ENCODE results near the gene GRIN2A. TPM values are rescaled to one million over a fixed set of nuclear protein-coding genes. Genes with fewer than 3 reads are reported as not detected.

GRIN2A gene
- total RNA-seq, 4 donors from 2014 or later, result 0.32 to 3.6 (median 2.0) TPM

GRCh38 chr16:10178526-10178925 is 3.7 kb downstream of the GRIN2A start:
- H3K36me3 ChIP-seq, result no peaks in the 10 kb centered on the region
- 77% methylated on average over 3 of the region's 3 CpGs for WGBS
- no peak for TF ChIP-seq POLR2AphosphoS5 (IDR thresholded peaks at IDR 0.05)
- no peak for TF ChIP-seq POLR2A (IDR thresholded peaks at IDR 0.05; ENCODE audit: low read depth)
- no peak for TF ChIP-seq EP300 (IDR thresholded peaks at IDR 0.05)
- no peak for TF ChIP-seq CTCF (IDR thresholded peaks at IDR 0.05)
- peaks cover 24 to 43% (median 35%) of the 10 kb centered on the region in 4 donors for H3K4me1 ChIP-seq
- H3K4me3 ChIP-seq, result no peak overlapping the region
- no peaks in the 10 kb centered on the region for H3K9me3 ChIP-seq
- no peak for DNase-seq (ENCODE audit: extremely low spot score)
- H3K27ac ChIP-seq (replicated peaks in 1 of 4), result peak overlapping the region in 1 of 4 donors; percentile 10
- intact Hi-C loops (cut with DNase I), result no loop called here
- peaks cover 0 to 31% (median 4%) of the 10 kb centered on the region in 4 donors for H3K27me3 ChIP-seq

- Histone ChIP-seq H3K4me3 (no peak overlapping the region), H3K36me3 (no peaks in the 10 kb centered on the region), H3K27me3 (peaks cover 0 to 27% (median 4%) of the 10 kb centered on the region in 4 donors), H3K27ac (replicated peaks in 1 of 4) (no peak overlapping the region), H3K4me1 (peaks cover 21 to 38% (median 32%) of the 10 kb centered on the region in 4 donors), H3K9me3 (no peaks in the 10 kb centered on the region)
- 76% methylated on average over 2 of the region's 2 CpGs for WGBS
- TF ChIP-seq CTCF (IDR thresholded peaks at IDR 0.05) (no peak), POLR2AphosphoS5 (IDR thresholded peaks at IDR 0.05) (no peak)
- intact Hi-C loops (cut with DNase I), result no loop called here
- DNase-seq (ENCODE audit: extremely low spot score), result no peak
Measured at GRCh38 chr16:10178080-10178479, 4.1 kb downstream of the GRIN2A start.

GRCh38 chr16:10172848-10173655 is 9.2 kb downstream of the GRIN2A start:
- no peak overlapping the region for H3K4me3 ChIP-seq
- peak overlapping the region in 2 of 4 donors; percentile 22 to 42 for H3K27ac ChIP-seq (replicated peaks in 1 of 4)
- intact Hi-C loops (cut with DNase I), result no loop called here
- peaks cover 0 to 18% (median 12%) of the 10 kb centered on the region in 4 donors for H3K4me1 ChIP-seq
- H3K27me3 ChIP-seq, result no peaks in the 10 kb centered on the region
- H3K9me3 ChIP-seq, result no peaks in the 10 kb centered on the region
- DNase-seq (ENCODE audit: extremely low spot score), result no peak
- WGBS, result 81% methylated on average over 14 of the region's 16 CpGs
- TF ChIP-seq POLR2A (IDR thresholded peaks at IDR 0.05; ENCODE audit: low read depth), result no peak
- TF ChIP-seq EP300 (IDR thresholded peaks at IDR 0.05), result no peak
- TF ChIP-seq CTCF (IDR thresholded peaks at IDR 0.05), result no peak
- no peak for TF ChIP-seq POLR2AphosphoS5 (IDR thresholded peaks at IDR 0.05)
- no peaks in the 10 kb centered on the region for H3K36me3 ChIP-seq

GRCh38 chr16:10171221-10171620 is 11.0 kb downstream of the GRIN2A start:
- Histone ChIP-seq H3K27ac (replicated peaks in 1 of 4) (peak overlapping the region in 1 of 4 donors; percentile 3), H3K9me3 (no peaks in the 10 kb centered on the region), H3K4me1 (peaks cover 0 to 29% (median 20%) of the 10 kb centered on the region in 4 donors), H3K36me3 (no peaks in the 10 kb centered on the region), H3K4me3 (no peak overlapping the region), H3K27me3 (no peaks in the 10 kb centered on the region)
- intact Hi-C loops (cut with DNase I), result no loop called here
- TF ChIP-seq POLR2AphosphoS5 (IDR thresholded peaks at IDR 0.05) (no peak), CTCF (IDR thresholded peaks at IDR 0.05) (no peak), POLR2A (IDR thresholded peaks at IDR 0.05; ENCODE audit: low read depth) (no peak), EP300 (IDR thresholded peaks at IDR 0.05) (no peak)
- no peak for DNase-seq (ENCODE audit: extremely low spot score)
- 25% methylated on average over 4 of the region's 4 CpGs for WGBS
